ENCODE data around the gene DPF3.

Gene DPF3

DNA sequence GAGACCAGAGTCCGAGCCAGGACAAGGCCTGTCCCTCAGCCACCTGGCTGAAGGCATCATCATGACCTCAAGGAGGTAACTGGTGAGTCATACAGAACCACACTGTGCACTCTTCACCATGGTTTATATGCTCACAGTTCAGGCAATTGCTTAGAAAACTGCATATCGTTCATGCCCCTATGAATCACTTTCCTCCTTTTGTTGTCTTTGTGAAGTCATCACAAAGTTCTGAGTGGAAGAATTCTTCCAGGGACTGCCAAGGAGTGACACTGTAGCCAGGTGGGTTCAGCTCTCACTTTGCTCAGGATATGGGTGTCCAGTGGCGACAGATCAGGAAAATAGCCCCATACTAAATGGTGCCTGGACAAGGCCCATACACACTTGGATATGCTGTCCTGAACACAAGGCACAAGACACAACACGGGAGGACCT lies 92.5 kb downstream of the DPF3 start:
- Histone ChIP-seq H4K20me1 (ENCODE audit: insufficient read depth, low read length) (no peaks in the 10 kb centered on the region), H3K27me3 (replicated peaks; ENCODE audit: insufficient read depth, low read length) (no peaks in the 10 kb centered on the region), H2AFZ (ENCODE audit: low read length) (no peak overlapping the region), H3K27ac (ENCODE audit: low read length) (no peak overlapping the region), H3K9me2 (replicated peaks; ENCODE audit: insufficient read depth, low read length) (no peaks in the 10 kb centered on the region), H3K36me3 (replicated peaks; ENCODE audit: insufficient read depth, low read length) (no peaks in the 10 kb centered on the region; the same call in 1 of the 2 replicates), H3K4me3 (ENCODE audit: low read length) (no peak overlapping the region), H3K4me1 (ENCODE audit: low read length) (no peaks in the 10 kb centered on the region), H3K79me2 (ENCODE audit: low read length) (peaks cover 74% of the 10 kb centered on the region), H3K9ac (ENCODE audit: low read length) (no peak overlapping the region), H3K4me2 (ENCODE audit: low read depth, low read length) (no peak overlapping the region), H3F3A (ENCODE audit: insufficient read depth, low read length) (no peaks in the 10 kb centered on the region), H3K9me3 (replicated peaks; ENCODE audit: insufficient read depth, low read length) (no peaks in the 10 kb centered on the region)
- TF ChIP-seq CTCF (IDR thresholded peaks at IDR 0.05; ENCODE audit: low read length) (no peak), EZH2phosphoT487 (IDR thresholded peaks at IDR 0.05; ENCODE audit: low read length) (no peak), EZH2 (optimal IDR thresholded peaks at IDR 0.05; ENCODE audit: low read depth, low read length) (no peak)
- no peak for DNase-seq

GRCh38 chr14:72800848-72801370 lies 93.0 kb downstream of the DPF3 start:
- no peak for DNase-seq
- Histone ChIP-seq H3K4me1 (ENCODE audit: low read length) (no peaks in the 10 kb centered on the region), H4K20me1 (ENCODE audit: insufficient read depth, low read length) (no peaks in the 10 kb centered on the region), H3K9me2 (replicated peaks; ENCODE audit: insufficient read depth, low read length) (no peaks in the 10 kb centered on the region), H3K79me2 (ENCODE audit: low read length) (peaks cover 73% of the 10 kb centered on the region), H3K36me3 (replicated peaks; ENCODE audit: insufficient read depth, low read length) (no peaks in the 10 kb centered on the region; the same call in 1 of the 2 replicates), H2AFZ (ENCODE audit: low read length) (no peak overlapping the region), H3F3A (ENCODE audit: insufficient read depth, low read length) (no peaks in the 10 kb centered on the region), H3K9ac (ENCODE audit: low read length) (no peak overlapping the region), H3K27me3 (replicated peaks; ENCODE audit: insufficient read depth, low read length) (no peaks in the 10 kb centered on the region), H3K4me3 (ENCODE audit: low read length) (no peak overlapping the region), H3K9me3 (replicated peaks; ENCODE audit: insufficient read depth, low read length) (no peaks in the 10 kb centered on the region), H3K27ac (ENCODE audit: low read length) (no peak overlapping the region), H3K4me2 (ENCODE audit: low read depth, low read length) (no peak overlapping the region)
- TF ChIP-seq CTCF (IDR thresholded peaks at IDR 0.05; ENCODE audit: low read length) (no peak), EZH2 (optimal IDR thresholded peaks at IDR 0.05; ENCODE audit: low read depth, low read length) (no peak), EZH2phosphoT487 (IDR thresholded peaks at IDR 0.05; ENCODE audit: low read length) (no peak)

DNA sequence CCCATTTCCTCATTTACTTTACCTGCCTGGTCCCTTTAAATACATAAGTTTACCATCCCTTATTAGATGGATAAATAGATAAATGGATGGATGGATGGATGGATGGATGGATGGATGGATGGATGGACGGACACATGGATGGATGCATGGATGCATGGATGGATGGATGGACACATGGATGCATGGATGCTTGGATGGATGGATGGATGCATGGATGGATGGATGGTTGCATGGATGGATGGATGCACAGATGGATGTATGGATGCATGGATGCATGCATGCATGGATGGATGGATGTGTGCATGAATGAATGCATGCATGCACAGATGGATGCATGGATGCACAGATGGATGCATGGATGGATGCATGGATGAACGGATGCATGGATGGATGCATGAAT lies 93.6 kb downstream of the DPF3 start:
- Histone ChIP-seq H4K20me1 (ENCODE audit: insufficient read depth, low read length) (no peaks in the 10 kb centered on the region), H3K4me3 (ENCODE audit: low read length) (no peak overlapping the region), H3K4me1 (ENCODE audit: low read length) (no peaks in the 10 kb centered on the region), H2AFZ (ENCODE audit: low read length) (no peak overlapping the region), H3K27ac (ENCODE audit: low read length) (no peak overlapping the region), H3K79me2 (ENCODE audit: low read length) (peaks cover 74% of the 10 kb centered on the region), H3K27me3 (replicated peaks; ENCODE audit: insufficient read depth, low read length) (no peaks in the 10 kb centered on the region), H3K36me3 (replicated peaks; ENCODE audit: insufficient read depth, low read length) (no peaks in the 10 kb centered on the region; the same call in 1 of the 2 replicates), H3K9ac (ENCODE audit: low read length) (no peak overlapping the region), H3K9me3 (replicated peaks; ENCODE audit: insufficient read depth, low read length) (no peaks in the 10 kb centered on the region), H3K9me2 (replicated peaks; ENCODE audit: insufficient read depth, low read length) (no peaks in the 10 kb centered on the region), H3F3A (ENCODE audit: insufficient read depth, low read length) (no peaks in the 10 kb centered on the region), H3K4me2 (ENCODE audit: low read depth, low read length) (no peak overlapping the region)
- TF ChIP-seq CTCF (IDR thresholded peaks at IDR 0.05; ENCODE audit: low read length): no peak
- TF ChIP-seq EZH2phosphoT487 (IDR thresholded peaks at IDR 0.05; ENCODE audit: low read length): no peak
- TF ChIP-seq EZH2 (optimal IDR thresholded peaks at IDR 0.05; ENCODE audit: low read depth, low read length): no peak
- DNase-seq: no peak
